ENCODE data around the gene ARCN1. TPM values are rescaled to one million over a fixed set of nuclear protein-coding genes. Genes with fewer than 3 reads are reported as not detected.
A peak's percentile ranks its signal among the peaks of the same experiment; 100 is the strongest.

ARCN1 gene
- total RNA-seq, 1 donor from 2014 or later, result 112 TPM

DNA sequence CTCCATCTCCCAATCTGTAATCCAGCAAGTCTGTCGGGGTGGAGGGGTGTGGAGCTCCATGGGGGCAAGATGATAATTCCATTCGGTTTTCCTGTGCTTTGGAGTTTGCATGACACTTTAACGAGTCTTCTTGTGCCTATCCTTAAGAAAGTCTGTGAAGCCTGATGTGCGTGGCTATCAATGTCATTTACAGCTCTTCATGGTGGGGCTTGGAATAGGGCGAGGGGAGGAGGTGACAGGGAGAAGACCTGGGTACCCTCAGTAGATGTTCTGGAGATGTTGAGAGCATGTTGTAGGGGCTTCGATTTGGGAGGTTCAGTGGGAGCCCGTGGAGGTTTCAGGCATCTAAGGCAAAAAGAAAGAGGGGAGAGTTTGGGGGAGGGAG is 34.6 kb downstream of the ARCN1 start:
- Mint-ChIP-seq H3K27ac (no peak overlapping the region), H3K4me3 (peak overlapping the region; percentile 61), H3K9me3 (no peaks in the 10 kb centered on the region), H3K27me3 (ENCODE audit: insufficient read depth, low read depth) (peaks cover 20% of the 10 kb centered on the region), H3K4me1 (peaks cover 51% of the 10 kb centered on the region), H3K36me3 (peaks cover 3% of the 10 kb centered on the region)
- H3K27ac ChIP-seq, result no peak overlapping the region
- H3K36me3 ChIP-seq, result no peaks in the 10 kb centered on the region
- H3K79me2 ChIP-seq (ENCODE audit: low read depth), result no peaks in the 10 kb centered on the region
- no peaks in the 10 kb centered on the region for H3K9me3 ChIP-seq (ENCODE audit: low read depth)
- peaks cover 36% of the 10 kb centered on the region for H3F3A ChIP-seq (ENCODE audit: low read depth)
- peaks cover 9% of the 10 kb centered on the region for H4K20me1 ChIP-seq (ENCODE audit: low read depth)
- TF ChIP-seq, protein P1, sequence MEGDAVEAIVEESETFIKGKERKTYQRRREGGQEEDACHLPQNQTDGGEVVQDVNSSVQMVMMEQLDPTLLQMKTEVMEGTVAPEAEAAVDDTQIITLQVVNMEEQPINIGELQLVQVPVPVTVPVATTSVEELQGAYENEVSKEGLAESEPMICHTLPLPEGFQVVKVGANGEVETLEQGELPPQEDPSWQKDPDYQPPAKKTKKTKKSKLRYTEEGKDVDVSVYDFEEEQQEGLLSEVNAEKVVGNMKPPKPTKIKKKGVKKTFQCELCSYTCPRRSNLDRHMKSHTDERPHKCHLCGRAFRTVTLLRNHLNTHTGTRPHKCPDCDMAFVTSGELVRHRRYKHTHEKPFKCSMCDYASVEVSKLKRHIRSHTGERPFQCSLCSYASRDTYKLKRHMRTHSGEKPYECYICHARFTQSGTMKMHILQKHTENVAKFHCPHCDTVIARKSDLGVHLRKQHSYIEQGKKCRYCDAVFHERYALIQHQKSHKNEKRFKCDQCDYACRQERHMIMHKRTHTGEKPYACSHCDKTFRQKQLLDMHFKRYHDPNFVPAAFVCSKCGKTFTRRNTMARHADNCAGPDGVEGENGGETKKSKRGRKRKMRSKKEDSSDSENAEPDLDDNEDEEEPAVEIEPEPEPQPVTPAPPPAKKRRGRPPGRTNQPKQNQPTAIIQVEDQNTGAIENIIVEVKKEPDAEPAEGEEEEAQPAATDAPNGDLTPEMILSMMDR (IDR thresholded peaks at IDR 0.05), result no peak
- peak; percentile 10 for TF ChIP-seq EZH2phosphoT487 (IDR thresholded peaks at IDR 0.05)
- H3K4me2 ChIP-seq, result peak overlapping the region; percentile 29
- H3K27me3 ChIP-seq, result peaks cover 68% of the 10 kb centered on the region
- no peak for DNase-seq (ENCODE audit: low spot score)
- no peak overlapping the region for H3K4me3 ChIP-seq
- H3K9ac ChIP-seq, result no peak overlapping the region
- peaks cover 40% of the 10 kb centered on the region for H3K4me1 ChIP-seq
- no peak overlapping the region for H2AFZ ChIP-seq (replicated peaks)

DNA sequence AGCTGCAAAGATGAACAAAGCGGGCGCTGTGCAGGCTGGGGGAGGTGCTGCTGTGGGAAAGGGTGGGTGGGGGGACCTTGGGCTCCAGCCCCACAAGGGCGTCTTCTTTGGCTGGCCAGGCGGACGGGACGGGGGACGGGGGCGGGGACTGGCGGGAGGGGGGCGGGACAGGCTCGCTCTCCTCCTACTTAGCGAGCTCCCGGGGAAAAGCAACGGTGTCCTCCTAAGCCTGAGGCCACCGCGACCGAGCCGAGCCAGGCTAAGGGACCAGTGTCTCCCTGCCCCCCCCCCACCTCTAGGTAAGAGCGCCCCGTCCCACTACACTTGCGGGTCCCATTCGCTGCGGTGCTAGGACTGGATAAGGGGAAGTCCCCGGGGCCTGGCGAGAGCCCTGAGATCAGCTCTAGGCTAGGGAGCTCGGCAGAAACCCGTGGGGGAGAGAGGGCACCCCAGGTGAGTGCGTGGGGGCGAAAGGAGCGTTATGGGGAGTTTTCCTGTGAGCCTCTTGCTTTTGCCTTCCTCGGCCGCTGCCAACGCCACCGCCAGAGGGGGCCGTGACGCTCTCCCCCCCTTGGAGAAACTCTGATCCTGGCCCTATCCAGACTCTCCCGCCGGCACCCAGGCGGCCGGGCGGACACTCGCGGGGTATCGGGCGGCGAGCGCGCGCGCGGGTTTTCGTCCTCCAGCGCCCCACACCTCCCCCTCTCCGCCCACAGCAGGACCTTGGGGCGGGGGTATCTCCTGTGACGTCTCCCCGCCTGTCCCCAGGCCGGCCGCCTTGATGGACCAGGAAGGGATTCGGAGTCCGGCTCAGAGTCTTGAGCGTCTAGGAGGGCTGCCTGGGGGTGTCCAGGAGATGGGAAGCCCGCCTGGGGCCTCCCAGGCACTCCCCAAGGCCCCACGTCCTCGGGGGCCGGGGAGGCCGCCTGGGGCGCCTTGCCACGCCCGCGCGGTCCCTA is 35.5 kb downstream of the ARCN1 start, which contains the start of gene PHLDB1:
Gene PHLDB1 (plus strand): TSS at position 215 of the 959 bp plus-strand sequence. CDS start 6,222 bp downstream, outside the sequence.
- H3K4me1 ChIP-seq, result peaks cover 46% of the 10 kb centered on the region
- peaks cover 20% of the 10 kb centered on the region for H3K27me3 Mint-ChIP-seq (ENCODE audit: insufficient read depth, low read depth)
- H3F3A ChIP-seq (ENCODE audit: low read depth), result peaks cover 35% of the 10 kb centered on the region
- peak; percentile 65 for DNase-seq (ENCODE audit: low spot score)
- H3K9ac ChIP-seq, result no peak within 1 kb of the TSS
- peak within 1 kb of the TSS; percentile 58 for H2AFZ ChIP-seq (replicated peaks)
- peaks cover 3% of the 10 kb centered on the region for H3K36me3 Mint-ChIP-seq
- no peaks in the 10 kb centered on the region for H3K9me3 Mint-ChIP-seq
- H3K4me3 Mint-ChIP-seq, result peak within 1 kb of the TSS; percentile 82
- no peaks in the 10 kb centered on the region for H3K9me3 ChIP-seq (ENCODE audit: low read depth)
- H3K4me3 ChIP-seq, result peak within 1 kb of the TSS; percentile 58
- no peak within 1 kb of the TSS for H3K27ac Mint-ChIP-seq
- no peaks in the 10 kb centered on the region for H3K36me3 ChIP-seq
- peaks cover 9% of the 10 kb centered on the region for H4K20me1 ChIP-seq (ENCODE audit: low read depth)
- H3K79me2 ChIP-seq (ENCODE audit: low read depth), result no peaks in the 10 kb centered on the region
- no peak within 1 kb of the TSS for H3K27ac ChIP-seq
- H3K4me1 Mint-ChIP-seq, result peaks cover 59% of the 10 kb centered on the region
- TF ChIP-seq, protein P1 (IDR thresholded peaks at IDR 0.05), result peak; percentile 52
- no peak for TF ChIP-seq EZH2 (IDR thresholded peaks at IDR 0.05)
- peaks cover 68% of the 10 kb centered on the region for H3K27me3 ChIP-seq
- H3K4me2 ChIP-seq, result peak within 1 kb of the TSS; percentile 87

DNA sequence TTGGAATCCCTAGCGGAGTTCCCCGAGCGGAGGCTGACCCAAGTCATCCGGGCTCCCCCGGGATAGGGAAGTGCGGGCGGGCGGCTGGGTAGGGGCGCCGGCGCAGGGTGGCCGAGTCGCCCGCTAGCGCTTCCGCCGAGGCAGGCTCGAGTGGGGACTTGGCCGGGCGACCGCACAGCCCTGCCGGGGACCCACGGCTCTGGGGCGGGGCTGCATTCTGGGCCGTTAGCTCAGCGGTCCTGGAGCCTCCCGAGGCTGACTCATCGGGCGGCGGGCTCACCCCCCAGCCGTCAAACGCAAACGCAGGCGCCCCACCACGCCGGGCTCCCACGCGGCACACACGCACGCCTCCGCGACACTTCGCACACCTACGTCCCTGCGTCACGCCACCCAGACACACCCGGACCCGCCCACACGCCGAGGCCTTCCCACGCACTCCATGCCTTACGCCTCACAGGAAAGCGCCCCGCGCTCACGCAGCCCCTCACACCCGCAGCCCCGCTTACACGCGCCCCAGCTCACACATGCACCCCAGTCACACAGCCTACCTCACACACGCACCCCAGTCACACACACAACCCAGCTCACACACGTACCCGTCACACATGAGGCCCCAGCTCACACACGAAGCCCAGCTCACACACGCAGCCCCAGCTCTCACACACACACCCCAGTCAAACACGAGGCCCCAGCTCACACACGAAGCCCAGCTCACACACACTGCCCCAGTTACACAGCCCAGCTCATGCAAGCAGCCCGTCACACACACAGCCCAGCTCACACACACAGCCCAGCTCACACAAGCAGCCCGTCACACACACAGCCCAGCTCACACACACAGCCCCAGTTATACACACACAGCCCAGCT is 36.4 kb downstream of the ARCN1 start:
- H3K4me3 Mint-ChIP-seq, result peak overlapping the region; percentile 82
- Histone ChIP-seq H3F3A (ENCODE audit: low read depth) (peaks cover 29% of the 10 kb centered on the region), H3K4me1 (peaks cover 56% of the 10 kb centered on the region), H3K36me3 (no peaks in the 10 kb centered on the region), H3K9ac (no peak overlapping the region), H3K27ac (no peak overlapping the region), H3K9me3 (ENCODE audit: low read depth) (no peaks in the 10 kb centered on the region), H3K4me3 (peak overlapping the region; percentile 58), H3K27me3 (peaks cover 68% of the 10 kb centered on the region), H4K20me1 (ENCODE audit: low read depth) (peaks cover 9% of the 10 kb centered on the region), H3K4me2 (peak overlapping the region; percentile 87), H3K79me2 (ENCODE audit: low read depth) (no peaks in the 10 kb centered on the region), H2AFZ (replicated peaks) (peak overlapping the region; percentile 58)
- H3K9me3 Mint-ChIP-seq, result no peaks in the 10 kb centered on the region
- H3K27me3 Mint-ChIP-seq (ENCODE audit: insufficient read depth, low read depth), result peaks cover 20% of the 10 kb centered on the region
- H3K4me1 Mint-ChIP-seq, result peaks cover 60% of the 10 kb centered on the region
- TF ChIP-seq EZH2phosphoT487 (IDR thresholded peaks at IDR 0.05), result peak; percentile 77
- peak; percentile 91 for TF ChIP-seq EZH2 (IDR thresholded peaks at IDR 0.05)
- TF ChIP-seq, protein P1 (IDR thresholded peaks at IDR 0.05), result no peak
- no peaks in the 10 kb centered on the region for H3K36me3 Mint-ChIP-seq
- DNase-seq (ENCODE audit: low spot score), result peak; percentile 54
- H3K27ac Mint-ChIP-seq, result peak overlapping the region; percentile 1
